ENCODE data around the gene ST6GALNAC5.

The ST6GALNAC5 gene

DNA sequence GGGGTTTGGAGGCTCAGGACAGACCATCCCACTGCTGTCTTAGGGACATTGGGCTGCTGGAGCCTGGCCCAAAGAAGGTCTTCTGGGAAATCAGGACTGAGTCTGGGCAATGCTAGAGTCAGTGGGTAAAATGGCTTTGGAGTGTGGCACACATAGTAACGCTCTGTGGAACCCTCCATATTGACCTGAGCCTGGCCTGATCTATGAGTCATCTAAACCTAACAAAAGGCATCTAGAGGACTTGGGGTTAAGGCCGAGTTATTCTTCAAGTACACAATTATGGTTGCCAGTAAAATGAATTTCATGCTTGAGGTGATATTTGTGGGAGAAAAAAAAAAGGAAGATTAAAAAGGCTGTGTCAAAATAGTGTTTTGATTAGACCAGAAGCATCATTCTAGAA, 77.7 kb downstream of the ST6GALNAC5 start:
- Histone ChIP-seq H4K20me1 (no peaks in the 10 kb centered on the region), H3K4me2 (no peak overlapping the region), H3K4me1 (no peaks in the 10 kb centered on the region), H3K27me3 (no peaks in the 10 kb centered on the region), H3K27ac (no peak overlapping the region), H3K9me3 (replicated peaks in 1 of 11) (no peaks in the 10 kb centered on the region), H3K36me3 (no peaks in the 10 kb centered on the region), H3K4me3 (no peak overlapping the region), H3K9ac (no peak overlapping the region)
- no peak for TF ChIP-seq Cebpa-rat (IDR thresholded peaks at IDR 0.05)

DNA sequence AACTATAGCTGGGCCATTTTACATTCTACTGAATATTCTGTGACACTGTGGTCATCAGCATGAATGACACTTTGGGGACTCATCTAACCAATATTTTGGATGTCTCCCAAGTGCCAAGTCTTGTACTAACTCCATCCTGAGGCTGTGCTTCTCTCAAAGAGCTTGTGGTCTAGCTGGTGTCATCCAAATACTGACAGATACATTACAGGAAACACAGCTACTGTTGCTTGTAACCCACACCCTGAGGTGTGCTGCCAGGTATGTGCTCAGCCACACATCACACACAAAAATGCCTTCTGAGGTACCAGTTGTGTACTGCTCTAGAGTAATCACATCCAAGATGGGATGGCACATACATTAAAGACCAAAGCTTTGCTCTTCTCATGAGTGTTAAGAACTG, 81.6 kb downstream of the ST6GALNAC5 start:
- H3K27me3 ChIP-seq, result no peaks in the 10 kb centered on the region
- no peak overlapping the region for H3K4me2 ChIP-seq
- no peak for TF ChIP-seq Cebpa-rat (IDR thresholded peaks at IDR 0.05)
- H3K9ac ChIP-seq, result no peak overlapping the region
- H3K9me3 ChIP-seq (replicated peaks in 1 of 11), result no peaks in the 10 kb centered on the region
- no peak overlapping the region for H3K27ac ChIP-seq
- no peaks in the 10 kb centered on the region for H4K20me1 ChIP-seq
- H3K4me3 ChIP-seq, result no peak overlapping the region
- no peaks in the 10 kb centered on the region for H3K4me1 ChIP-seq
- no peaks in the 10 kb centered on the region for H3K36me3 ChIP-seq

DNA sequence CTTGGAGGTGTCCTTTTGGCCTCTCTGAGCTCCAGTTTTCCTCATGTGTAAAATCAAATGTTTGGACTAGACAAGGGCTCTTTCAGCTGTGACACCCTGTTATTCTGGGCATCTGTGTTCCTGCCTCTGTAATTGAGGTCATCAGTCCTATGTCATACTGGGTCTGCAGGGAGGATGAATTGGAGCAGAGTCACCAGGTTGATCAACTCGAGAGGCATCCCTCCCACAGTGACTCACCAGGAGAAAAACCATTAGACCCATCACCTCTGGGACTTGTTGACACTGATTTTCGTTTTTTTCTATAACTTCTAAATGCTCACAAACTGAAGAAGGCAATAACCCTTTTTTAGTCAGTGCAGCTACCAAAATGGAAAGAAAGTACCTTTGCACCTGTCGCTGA, 82.2 kb downstream of the ST6GALNAC5 start:
- no peaks in the 10 kb centered on the region for H3K27me3 ChIP-seq
- no peak overlapping the region for H3K9ac ChIP-seq
- H4K20me1 ChIP-seq, result no peaks in the 10 kb centered on the region
- H3K36me3 ChIP-seq, result no peaks in the 10 kb centered on the region
- no peak overlapping the region for H3K4me3 ChIP-seq
- H3K27ac ChIP-seq, result no peak overlapping the region
- no peaks in the 10 kb centered on the region for H3K9me3 ChIP-seq (replicated peaks in 1 of 11)
- no peaks in the 10 kb centered on the region for H3K4me1 ChIP-seq
- TF ChIP-seq Cebpa-rat (IDR thresholded peaks at IDR 0.05), result no peak
- H3K4me2 ChIP-seq, result no peak overlapping the region

DNA sequence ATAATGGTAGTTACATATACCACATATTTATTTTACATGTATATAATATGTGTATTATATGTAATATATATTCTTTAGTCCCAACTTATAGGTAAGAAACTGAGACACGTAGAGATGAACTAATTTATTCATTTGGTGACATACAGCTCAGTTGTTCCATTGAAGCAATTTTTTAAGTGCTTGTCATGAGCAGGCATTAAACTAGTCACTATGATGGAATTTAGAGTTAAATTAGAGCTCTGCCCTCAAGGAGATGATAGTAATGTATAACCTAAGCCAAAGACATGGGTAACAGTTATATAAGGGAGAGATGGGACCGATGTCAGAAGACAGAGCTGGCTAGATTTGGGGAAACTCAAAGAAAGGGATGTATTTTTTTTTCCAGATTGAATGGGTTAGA, 83.0 kb downstream of the ST6GALNAC5 start:
- Histone ChIP-seq H4K20me1 (no peaks in the 10 kb centered on the region), H3K27me3 (no peaks in the 10 kb centered on the region), H3K4me3 (no peak overlapping the region), H3K36me3 (no peaks in the 10 kb centered on the region), H3K4me1 (no peaks in the 10 kb centered on the region), H3K27ac (no peak overlapping the region), H3K4me2 (no peak overlapping the region), H3K9me3 (replicated peaks in 1 of 11) (no peaks in the 10 kb centered on the region), H3K9ac (no peak overlapping the region)
- no peak for TF ChIP-seq Cebpa-rat (IDR thresholded peaks at IDR 0.05)

DNA sequence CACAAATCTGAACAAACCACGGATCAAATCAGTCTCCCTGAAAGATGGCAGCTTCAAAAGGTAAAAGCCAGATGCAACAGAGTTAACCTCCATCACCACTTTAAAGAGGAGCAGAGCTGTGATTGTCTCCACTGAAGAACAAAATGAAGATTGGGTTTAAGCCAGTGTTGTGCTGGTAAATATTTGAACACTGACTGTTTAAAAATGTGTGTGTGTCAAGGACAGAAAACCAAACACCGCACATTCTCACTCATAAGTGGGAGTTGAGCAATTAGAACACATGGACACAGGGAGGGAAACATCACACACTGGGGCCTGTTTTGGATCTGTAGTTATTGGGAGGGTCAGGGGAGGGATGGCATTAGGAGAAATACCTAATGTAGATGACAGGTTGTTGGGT, 83.9 kb downstream of the ST6GALNAC5 start:
- Histone ChIP-seq H3K9ac (no peak overlapping the region), H4K20me1 (no peaks in the 10 kb centered on the region), H3K4me3 (no peak overlapping the region), H3K27ac (no peak overlapping the region), H3K4me1 (no peaks in the 10 kb centered on the region), H3K4me2 (no peak overlapping the region), H3K36me3 (no peaks in the 10 kb centered on the region), H3K9me3 (replicated peaks in 1 of 11) (no peaks in the 10 kb centered on the region), H3K27me3 (no peaks in the 10 kb centered on the region)
- TF ChIP-seq Cebpa-rat (IDR thresholded peaks at IDR 0.05), result no peak

DNA sequence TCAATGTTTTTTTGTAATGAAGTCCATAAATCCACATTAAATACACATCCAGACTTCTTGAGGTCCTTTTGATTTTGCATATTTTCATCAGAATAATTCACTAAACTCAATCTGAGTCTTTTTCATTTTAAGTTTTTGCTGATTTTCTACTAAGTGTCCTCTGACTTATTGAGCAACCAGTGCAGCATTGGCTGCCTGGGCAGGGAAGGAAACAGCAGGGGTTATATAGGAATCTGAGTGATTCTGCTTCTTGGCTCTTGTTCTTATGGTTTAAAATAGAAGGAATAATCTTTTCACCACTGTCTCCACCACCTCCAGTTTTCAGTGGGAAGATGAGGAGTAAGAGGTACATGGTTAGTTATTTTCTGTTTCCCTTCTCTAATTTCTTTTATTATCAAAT, 88.4 kb downstream of the ST6GALNAC5 start:
- Histone ChIP-seq H3K4me1 (no peaks in the 10 kb centered on the region), H3K9me3 (replicated peaks in 1 of 11) (no peaks in the 10 kb centered on the region), H3K4me3 (no peak overlapping the region), H3K9ac (no peak overlapping the region), H4K20me1 (no peaks in the 10 kb centered on the region), H3K27me3 (no peaks in the 10 kb centered on the region), H3K27ac (no peak overlapping the region), H3K4me2 (no peak overlapping the region), H3K36me3 (no peaks in the 10 kb centered on the region)
- TF ChIP-seq Cebpa-rat (IDR thresholded peaks at IDR 0.05), result no peak

DNA sequence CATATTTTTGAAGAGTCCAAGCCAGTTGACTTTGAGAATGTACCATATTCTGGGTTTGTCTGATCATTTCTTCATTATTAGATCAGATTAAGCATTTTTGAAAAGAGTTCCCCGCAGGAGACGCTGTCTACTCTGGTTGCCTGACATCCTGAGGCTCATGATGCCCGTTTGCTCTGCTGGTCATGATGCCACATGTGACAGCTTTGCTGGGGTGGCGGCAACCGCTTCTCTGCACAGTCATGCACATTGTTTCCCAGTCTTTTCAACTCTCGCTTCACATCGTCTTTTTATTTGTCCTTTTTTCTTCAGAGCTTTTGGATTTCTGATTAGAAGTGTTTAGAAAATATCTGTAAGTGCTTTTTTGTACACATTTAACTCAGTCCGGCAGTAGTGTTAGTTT, 90.7 kb downstream of the ST6GALNAC5 start:
- Histone ChIP-seq H3K9ac (no peak overlapping the region), H3K9me3 (replicated peaks in 1 of 11) (no peaks in the 10 kb centered on the region), H3K27me3 (no peaks in the 10 kb centered on the region), H3K4me2 (no peak overlapping the region), H4K20me1 (no peaks in the 10 kb centered on the region), H3K27ac (no peak overlapping the region), H3K4me1 (no peaks in the 10 kb centered on the region), H3K36me3 (no peaks in the 10 kb centered on the region), H3K4me3 (no peak overlapping the region)
- no peak for TF ChIP-seq Cebpa-rat (IDR thresholded peaks at IDR 0.05)

DNA sequence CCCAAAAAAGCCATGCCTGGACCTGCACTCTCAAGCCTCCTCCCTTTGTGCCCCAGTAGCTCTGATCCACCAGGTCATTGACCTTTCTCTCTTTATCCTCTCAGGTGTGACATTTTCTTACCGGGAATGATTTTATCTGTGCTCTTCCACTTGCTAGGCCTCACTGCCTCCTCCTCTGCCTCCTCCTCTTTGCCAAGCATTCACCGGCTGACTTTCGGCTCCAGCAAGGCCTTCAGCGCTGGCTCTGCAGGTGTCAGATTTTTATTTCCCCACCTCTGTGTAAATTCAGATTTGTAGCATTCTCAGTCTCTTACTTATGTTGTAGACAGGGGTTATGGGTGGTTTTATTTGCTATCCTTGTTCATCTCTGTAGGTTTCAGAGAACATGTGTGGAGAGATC, 91.5 kb downstream of the ST6GALNAC5 start:
- Histone ChIP-seq H3K36me3 (no peaks in the 10 kb centered on the region), H4K20me1 (no peaks in the 10 kb centered on the region)
- no peak for TF ChIP-seq Cebpa-rat (IDR thresholded peaks at IDR 0.05)

DNA sequence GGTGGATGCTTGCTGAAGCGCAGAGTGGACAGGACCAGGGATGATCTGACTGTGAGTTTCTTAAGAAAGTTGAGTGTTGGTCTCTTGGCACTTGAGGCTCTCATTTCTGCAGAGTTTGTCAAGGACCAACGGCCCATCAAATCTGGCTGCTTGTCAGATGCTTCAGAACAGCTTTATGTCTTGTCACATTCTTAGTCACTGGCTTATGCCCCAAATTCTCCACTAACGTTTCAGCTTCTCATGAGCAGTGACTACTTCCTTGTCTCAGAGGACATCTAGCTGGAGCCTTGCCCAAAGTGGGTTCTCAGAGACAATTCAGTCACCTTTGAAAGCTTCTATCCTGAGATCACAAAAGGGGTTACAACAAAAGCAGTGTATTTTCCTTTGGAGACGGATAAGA, 92.3 kb downstream of the ST6GALNAC5 start:
- TF ChIP-seq Cebpa-rat (IDR thresholded peaks at IDR 0.05), result no peak
- Histone ChIP-seq H3K27me3 (no peaks in the 10 kb centered on the region), H3K36me3 (no peaks in the 10 kb centered on the region), H3K27ac (no peak overlapping the region), H3K9me3 (replicated peaks in 1 of 11) (no peaks in the 10 kb centered on the region), H3K4me1 (no peaks in the 10 kb centered on the region), H3K4me3 (no peak overlapping the region), H3K9ac (no peak overlapping the region), H4K20me1 (no peaks in the 10 kb centered on the region), H3K4me2 (no peak overlapping the region)

More for the DNA sequence above, 91.5 kb downstream of the ST6GALNAC5 start:
- Histone ChIP-seq H3K27ac (no peak overlapping the region), H3K4me1 (no peaks in the 10 kb centered on the region), H3K27me3 (no peaks in the 10 kb centered on the region), H3K9me3 (replicated peaks in 1 of 11) (no peaks in the 10 kb centered on the region), H3K4me2 (no peak overlapping the region), H3K9ac (no peak overlapping the region), H3K4me3 (no peak overlapping the region)

DNA sequence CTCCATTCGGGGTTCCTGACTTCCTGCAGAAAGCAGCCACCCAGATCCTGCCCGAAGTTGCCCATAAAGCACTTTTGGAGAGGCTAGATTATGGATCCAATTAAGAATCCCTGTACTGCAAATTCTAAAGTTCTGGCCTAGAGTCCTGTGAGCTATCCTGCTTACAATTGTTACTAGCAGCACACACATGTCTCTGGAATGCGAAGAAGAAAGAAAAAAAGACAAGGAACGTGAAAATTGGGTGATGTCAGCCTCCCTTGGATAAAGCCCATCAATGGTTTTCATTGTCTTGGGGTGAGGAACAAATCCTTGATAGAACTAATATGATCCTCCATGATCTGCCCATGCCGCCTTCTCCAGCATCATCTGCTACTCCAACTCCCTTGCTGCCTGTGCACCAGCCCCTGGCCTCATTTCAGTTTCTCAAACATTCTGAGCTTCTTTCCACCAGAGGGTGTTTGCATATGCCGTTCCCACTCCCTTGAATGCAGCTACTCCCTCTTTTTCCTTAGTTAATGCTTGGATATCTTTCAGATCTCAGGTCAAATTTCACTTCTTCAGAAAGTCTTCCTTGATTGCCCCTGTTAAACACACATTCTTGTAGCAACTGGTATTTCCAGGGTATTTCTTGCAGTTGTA, 94.0 kb downstream of the ST6GALNAC5 start:
- no peak overlapping the region for H3K9ac ChIP-seq
- no peak for TF ChIP-seq Cebpa-rat (IDR thresholded peaks at IDR 0.05)

More for the DNA sequence above, 94.0 kb downstream of the ST6GALNAC5 start:
- Histone ChIP-seq H3K9me3 (replicated peaks in 1 of 11) (no peaks in the 10 kb centered on the region), H3K27ac (no peak overlapping the region), H4K20me1 (no peaks in the 10 kb centered on the region), H3K4me1 (no peaks in the 10 kb centered on the region), H3K4me3 (no peak overlapping the region), H3K27me3 (no peaks in the 10 kb centered on the region), H3K4me2 (no peak overlapping the region), H3K36me3 (no peaks in the 10 kb centered on the region)
